Small intestine (tissue), 7 donors: ENCODE measurements around the gene ATG14. TPM values are rescaled to one million over a fixed set of nuclear protein-coding genes. Genes with fewer than 3 reads are reported as not detected.

ENCODE experiments used
- DNase-seq, 2 donors: peaks; one replicate each; pipeline versions ENCODE4 v3.0.0 to v3.0.0-alpha.2; 2013
- FAIRE-seq: peaks from 2 replicates; lab custom pipeline; 2012; peaks lifted over from hg19 to GRCh38; lab: Jason Lieb, UNC
- H3K27ac ChIP-seq, 3 donors: one replicate each; pipeline ENCODE4 v1.5.1; 2013; ENCODE audit warnings: low read length in 2 of 3, mild to moderate bottlenecking in 2 of 3, control low read depth in 1 of 3, inconsistent platforms in 1 of 3, low read depth in 1 of 3, moderate library complexity in 1 of 3
- H3K27me3 ChIP-seq, 3 donors: one replicate each; pipeline ENCODE4 v1.6.1; 2013; ENCODE audit warnings: low read length in 3 of 3, inconsistent platforms in 1 of 3; ENCODE audit not compliant: control insufficient read depth in 3 of 3, insufficient read depth in 3 of 3
- H3K36me3 ChIP-seq, 3 donors: one replicate each; pipeline ENCODE4 v1.6.1; 2013; ENCODE audit warnings: low read length in 3 of 3, inconsistent platforms in 1 of 3, low read depth in 1 of 3, mild to moderate bottlenecking in 1 of 3, moderate library complexity in 1 of 3; ENCODE audit not compliant: control insufficient read depth in 3 of 3, insufficient read depth in 2 of 3
- H3K4me1 ChIP-seq, 3 donors: one replicate each; pipeline ENCODE4 v1.6.1; 2013; ENCODE audit warnings: low read length in 2 of 3, inconsistent platforms in 1 of 3, low read depth in 1 of 3, mild to moderate bottlenecking in 1 of 3, moderate library complexity in 1 of 3; ENCODE audit not compliant: control insufficient read depth in 3 of 3, insufficient read depth in 2 of 3
- H3K4me3 ChIP-seq, 3 donors: one replicate each; pipeline ENCODE4 v1.5.1; 2013; ENCODE audit warnings: low read length in 3 of 3, control low read depth in 1 of 3, inconsistent platforms in 1 of 3, low read depth in 1 of 3, mild to moderate bottlenecking in 1 of 3, moderate library complexity in 1 of 3
- H3K9me3 ChIP-seq, 2 donors: one replicate each; pipeline ENCODE4 v1.6.1; 2013; ENCODE audit warnings: low read depth in 1 of 2, low read length in 1 of 2; ENCODE audit not compliant: control insufficient read depth in 2 of 2, insufficient read depth in 1 of 2
- WGBS, 3 donors: extraction: QIAGEN DNeasy Blood & Tissue Kit; methylation state at CpG; one replicate each; pipeline ENCODE4 v1.1.7; 2013; 5-methylcytosine and 5-hydroxymethylcytosine counted together
- polyA plus RNA-seq, 4 donors: library from polyadenylated mRNA; stranded (reverse) in 3 of 4; unstranded in 1 of 4; fragments of 200-250 nt in 3 of 4; fragments of 120-200 nt in 1 of 4; gene quantifications; one replicate each; pipeline versions ENCODE4 v1.2.1 to v1.2.3, GENCODE V29; 2013
- donor health status: healthy with polysubstance abuse.
- donor health status: control.
- donor health status: control.
- donor health status: Bipolar disorder and iron deficiency.
- donor health status: healthy.

Gene ATG14
- polyA plus RNA-seq, 4 donors = 3.5 to 19.8 (median 5.9) TPM

GRCh38 chr14:55366271-55366670 lies 45.4 kb downstream of the ATG14 start:
- no peak for DNase-seq
- 71 to 76% (median 72%) methylated on average over 3 of the region's 3 CpGs for WGBS, 3 donors
- Histone ChIP-seq H3K27ac (no peak overlapping the region), H3K4me3 (no peak overlapping the region), H3K4me1 (no peaks in the 10 kb centered on the region), H3K27me3 (no peaks in the 10 kb centered on the region), H3K9me3 (no peaks in the 10 kb centered on the region), H3K36me3 (peaks cover 0 to 36% (median 1%) of the 10 kb centered on the region in 3 donors)
- no peak for FAIRE-seq

- no peak overlapping the region for H3K27ac ChIP-seq
- WGBS, 3 donors = 94 to 100% (median 97%) methylated on average over 2 of the region's 2 CpGs
- H3K9me3 ChIP-seq = no peaks in the 10 kb centered on the region
- H3K36me3 ChIP-seq = peaks cover 0 to 20% (median 1%) of the 10 kb centered on the region in 3 donors
- H3K4me1 ChIP-seq = no peaks in the 10 kb centered on the region
- no peaks in the 10 kb centered on the region for H3K27me3 ChIP-seq
- DNase-seq (no peak), FAIRE-seq (no peak)
- H3K4me3 ChIP-seq = no peak overlapping the region
Observed at GRCh38 chr14:55361190-55361589, 50.4 kb downstream of the ATG14 start.

GRCh38 chr14:55359307-55359706 lies 52.3 kb downstream of the ATG14 start:
- Histone ChIP-seq H3K4me3 (no peak overlapping the region), H3K27me3 (no peaks in the 10 kb centered on the region), H3K4me1 (peaks cover 0 to 2% (median 2%) of the 10 kb centered on the region in 3 donors), H3K36me3 (peaks cover 0 to 24% (median 2%) of the 10 kb centered on the region in 3 donors), H3K9me3 (no peaks in the 10 kb centered on the region), H3K27ac (no peak overlapping the region)
- no peak for FAIRE-seq
- 85 to 90% (median 86%) methylated on average over 4 of the region's 4 CpGs for WGBS, 3 donors
- DNase-seq = no peak

GRCh38 chr14:55356913-55357312 lies 54.7 kb downstream of the ATG14 start:
- DNase-seq (peak; percentile 30 to 31), FAIRE-seq (no peak)
- Histone ChIP-seq H3K4me1 (peaks cover 0 to 4% (median 3%) of the 10 kb centered on the region in 3 donors), H3K27ac (no peak overlapping the region), H3K36me3 (peaks cover 0 to 34% (median 7%) of the 10 kb centered on the region in 3 donors), H3K4me3 (no peak overlapping the region), H3K27me3 (no peaks in the 10 kb centered on the region), H3K9me3 (no peaks in the 10 kb centered on the region)
- 72 to 75% (median 73%) methylated on average over 2 of the region's 2 CpGs for WGBS, 3 donors

GRCh38 chr14:55355922-55356321 lies 55.7 kb downstream of the ATG14 start:
- DNase-seq (no peak), FAIRE-seq (no peak)
- Histone ChIP-seq H3K4me3 (no peak overlapping the region), H3K9me3 (no peaks in the 10 kb centered on the region), H3K4me1 (peaks cover 0 to 4% (median 3%) of the 10 kb centered on the region in 3 donors), H3K36me3 (peaks cover 6 to 42% (median 7%) of the 10 kb centered on the region in 3 donors), H3K27me3 (no peaks in the 10 kb centered on the region), H3K27ac (no peak overlapping the region)
- 85 to 97% (median 90%) methylated on average over 6 of the region's 6 CpGs for WGBS, 3 donors

GRCh38 chr14:55354500-55354899 lies 57.1 kb downstream of the ATG14 start:
- Histone ChIP-seq H3K27ac (peak overlapping the region in 1 of 3 donors; percentile 67), H3K4me1 (peaks cover 0 to 5% (median 4%) of the 10 kb centered on the region in 3 donors), H3K36me3 (peaks cover 6 to 45% (median 7%) of the 10 kb centered on the region in 3 donors)

GRCh38 chr14:55353686-55354467 lies 57.8 kb downstream of the ATG14 start:
- no peaks in the 10 kb centered on the region for H3K9me3 ChIP-seq
- peaks cover 0 to 10% (median 4%) of the 10 kb centered on the region in 3 donors for H3K4me1 ChIP-seq
- 82 to 86% (median 83%) methylated on average over 11 of the region's 11 CpGs for WGBS, 3 donors
- DNase-seq (no peak), FAIRE-seq (no peak)
- H3K36me3 ChIP-seq = peaks cover 6 to 45% (median 7%) of the 10 kb centered on the region in 3 donors
- H3K27ac ChIP-seq = peak overlapping the region in 1 of 3 donors; percentile 67
- H3K27me3 ChIP-seq = no peaks in the 10 kb centered on the region
- no peak overlapping the region for H3K4me3 ChIP-seq

More at GRCh38 chr14:55354500-55354899, 57.1 kb downstream of the ATG14 start:
- Histone ChIP-seq H3K4me3 (no peak overlapping the region), H3K9me3 (no peaks in the 10 kb centered on the region), H3K27me3 (no peaks in the 10 kb centered on the region)
- DNase-seq (peak; percentile 74 to 77), FAIRE-seq (no peak)
- WGBS, 3 donors = 31 to 45% (median 36%) methylated on average over 5 of the region's 5 CpGs

GRCh38 chr14:55352201-55352600 lies 59.4 kb downstream of the ATG14 start:
- Histone ChIP-seq H3K27me3 (no peaks in the 10 kb centered on the region), H3K4me1 (peaks cover 4 to 17% (median 5%) of the 10 kb centered on the region in 3 donors), H3K9me3 (no peaks in the 10 kb centered on the region), H3K27ac (no peak overlapping the region), H3K4me3 (no peak overlapping the region), H3K36me3 (peaks cover 6 to 39% (median 7%) of the 10 kb centered on the region in 3 donors)
- no peak for FAIRE-seq
- WGBS, 3 donors = 90 to 95% (median 91%) methylated on average over 9 of the region's 9 CpGs
- no peak for DNase-seq
